ENCODE data around the gene LAMP1. TPM values are rescaled to one million over a fixed set of nuclear protein-coding genes. Genes with fewer than 3 reads are reported as not detected.

The LAMP1 gene
- polyA plus RNA-seq, 1 of the 3 experiments (the other 2 are of a cell fraction): 261 TPM

DNA sequence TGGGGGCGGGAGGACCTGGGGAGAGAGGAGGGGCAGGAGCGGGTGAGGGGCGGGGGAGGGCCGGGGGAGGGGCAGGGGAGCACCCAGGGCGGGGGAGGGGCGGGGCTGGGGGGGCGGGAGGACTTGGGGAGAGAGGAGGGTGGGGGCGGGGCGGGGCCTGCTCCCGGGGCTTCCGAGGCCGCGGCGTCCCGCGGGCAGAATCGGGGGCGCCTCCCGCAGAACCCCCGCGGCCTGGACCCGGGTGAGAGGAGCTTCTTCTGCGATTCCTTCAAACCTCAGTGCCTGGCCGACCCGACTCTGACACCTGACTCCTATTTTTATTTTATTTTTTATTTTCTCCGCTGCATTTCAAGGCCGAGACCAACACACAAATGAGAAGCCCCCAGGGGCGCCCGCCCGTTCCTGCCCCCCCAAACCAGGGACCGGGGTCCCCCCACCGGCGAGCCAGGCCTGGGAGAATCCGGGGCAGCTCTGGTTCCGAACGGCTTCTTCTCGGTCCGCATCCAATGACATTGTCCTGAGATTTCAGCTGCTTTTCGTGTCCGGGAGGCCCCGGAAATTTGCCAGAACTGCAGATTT lies 67.4 kb downstream of the LAMP1 start:
- Histone ChIP-seq H3K27ac (ENCODE audit: low read depth in 2 of 2, low read length in 1 of 2) (peak overlapping the region in 1 of 2 experiments; percentile 53; a peak in 1 of 4 replicates), H2AFZ (ENCODE audit: low read depth) (peak overlapping the region; percentile 95; the same call in 1 of the 2 replicates), H3K4me1 (ENCODE audit: control insufficient read depth in 1 of 2, insufficient read depth in 2 of 2, low read depth in 1 of 2, low read length in 1 of 2) (peaks cover 0 to 12% of the 10 kb centered on the region in 2 experiments; a peak in 1 of 4 replicates), H3F3A (replicated peaks; ENCODE audit: insufficient read depth) (peaks cover 3% of the 10 kb centered on the region), H4K20me1 (ENCODE audit: insufficient read depth) (no peaks in the 10 kb centered on the region), H3K9me3 (no peaks in the 10 kb centered on the region), H3K36me3 (replicated peaks in 1 of 2; ENCODE audit: control insufficient read depth in 1 of 2, insufficient read depth in 2 of 2, low read length in 1 of 2) (no peaks in the 10 kb centered on the region), H3K9ac (peak overlapping the region; percentile 36; the same call in 1 of the 2 replicates), H3K9me2 (no peaks in the 10 kb centered on the region), H3K79me2 (ENCODE audit: insufficient read depth) (peaks cover 5% of the 10 kb centered on the region; the same call in 1 of the 2 replicates), H3K27me3 (ENCODE audit: insufficient read depth) (no peaks in the 10 kb centered on the region), H3K4me2 (peak overlapping the region; percentile 59; the same call in 1 of the 2 replicates), H3K4me3 (ENCODE audit: low read depth in 2 of 2, low read length in 1 of 2) (peak overlapping the region in 1 of 2 experiments; percentile 50; a peak in 2 of 4 replicates)
- POLR2A ChIA-PET: no interaction called here
- CTCF ChIA-PET: interaction anchor here (0.6 kb wide), 1 partner anchor 422 kb away, joined by 3 read pairs; no protein-coding TSS in a partner anchor
- DNase-seq: no peak
- no peak for TF ChIP-seq JUND (IDR thresholded peaks at IDR 0.05)
- no peak for TF ChIP-seq CHD2 (IDR thresholded peaks at IDR 0.05; ENCODE audit: low read length, partially characterized antibody)
- TF ChIP-seq TCF12 (IDR thresholded peaks at IDR 0.05): no peak
- TF ChIP-seq, protein P1, sequence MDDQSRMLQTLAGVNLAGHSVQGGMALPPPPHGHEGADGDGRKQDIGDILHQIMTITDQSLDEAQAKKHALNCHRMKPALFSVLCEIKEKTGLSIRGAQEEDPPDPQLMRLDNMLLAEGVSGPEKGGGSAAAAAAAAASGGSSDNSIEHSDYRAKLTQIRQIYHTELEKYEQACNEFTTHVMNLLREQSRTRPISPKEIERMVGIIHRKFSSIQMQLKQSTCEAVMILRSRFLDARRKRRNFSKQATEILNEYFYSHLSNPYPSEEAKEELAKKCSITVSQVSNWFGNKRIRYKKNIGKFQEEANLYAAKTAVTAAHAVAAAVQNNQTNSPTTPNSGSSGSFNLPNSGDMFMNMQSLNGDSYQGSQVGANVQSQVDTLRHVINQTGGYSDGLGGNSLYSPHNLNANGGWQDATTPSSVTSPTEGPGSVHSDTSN (IDR thresholded peaks at IDR 0.05): no peak
- 31% methylated on average over 22 of the region's 41 CpGs for WGBS (ENCODE audit: low lambda C conversion rate)

DNA sequence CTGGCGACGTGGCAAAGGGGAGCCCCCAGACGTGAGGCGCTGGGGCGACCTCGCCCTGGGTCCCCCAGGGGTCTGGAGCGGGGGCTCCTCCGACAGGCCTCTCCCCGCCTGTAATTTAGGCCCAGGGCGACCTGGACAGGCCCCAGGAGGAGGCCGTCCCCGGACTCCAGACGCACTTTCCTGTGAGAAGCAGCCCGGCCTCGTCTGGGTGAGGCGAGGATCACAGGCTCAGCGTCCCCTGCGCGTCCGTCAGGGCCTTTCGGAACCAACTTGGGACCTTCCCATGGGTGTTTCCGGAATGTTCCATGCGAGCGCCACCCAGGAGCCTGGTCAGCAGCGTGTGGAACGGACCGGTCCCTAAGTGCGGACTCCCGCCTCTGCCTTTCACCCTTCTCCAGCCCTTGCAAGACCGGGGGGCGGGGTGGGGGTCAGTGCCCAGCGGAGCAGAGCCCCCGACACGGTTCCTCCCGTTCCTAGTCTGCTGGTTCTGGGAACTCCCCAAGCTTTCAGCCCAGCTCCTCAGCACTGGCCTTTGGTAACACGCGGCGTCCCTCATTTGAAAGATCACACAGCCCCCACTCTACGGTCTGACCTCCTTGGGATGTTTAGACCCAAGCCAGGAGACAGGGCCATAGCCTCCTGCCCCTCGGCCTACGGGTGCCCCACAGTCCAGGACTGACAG lies 68.0 kb downstream of the LAMP1 start:
- Histone ChIP-seq H3F3A (replicated peaks; ENCODE audit: insufficient read depth) (peaks cover 3% of the 10 kb centered on the region), H2AFZ (ENCODE audit: low read depth) (peak overlapping the region; percentile 95; the same call in 1 of the 2 replicates), H4K20me1 (ENCODE audit: insufficient read depth) (no peaks in the 10 kb centered on the region), H3K9ac (peak overlapping the region; percentile 36; the same call in 1 of the 2 replicates), H3K9me2 (no peaks in the 10 kb centered on the region), H3K4me1 (ENCODE audit: control insufficient read depth in 1 of 2, insufficient read depth in 2 of 2, low read depth in 1 of 2, low read length in 1 of 2) (peaks cover 0 to 12% of the 10 kb centered on the region in 2 experiments; a peak in 1 of 4 replicates), H3K27me3 (ENCODE audit: insufficient read depth) (no peaks in the 10 kb centered on the region), H3K36me3 (replicated peaks in 1 of 2; ENCODE audit: control insufficient read depth in 1 of 2, insufficient read depth in 2 of 2, low read length in 1 of 2) (no peaks in the 10 kb centered on the region), H3K79me2 (ENCODE audit: insufficient read depth) (peaks cover 5% of the 10 kb centered on the region; the same call in 1 of the 2 replicates), H3K4me2 (peak overlapping the region; percentile 59; the same call in 1 of the 2 replicates), H3K27ac (ENCODE audit: low read depth in 2 of 2, low read length in 1 of 2) (peak overlapping the region in 1 of 2 experiments; percentile 53; a peak in 1 of 4 replicates), H3K4me3 (ENCODE audit: low read depth in 2 of 2, low read length in 1 of 2) (peak overlapping the region in 1 of 2 experiments; percentile 50; a peak in 1 of 4 replicates), H3K9me3 (no peaks in the 10 kb centered on the region)
- WGBS (ENCODE audit: low lambda C conversion rate): 82% methylated on average over 14 of the region's 41 CpGs
- POLR2A ChIA-PET: no interaction called here
- CTCF ChIA-PET: interaction anchor here (1.2 kb wide), 1 partner anchor 29 kb away, joined by 4 read pairs; no protein-coding TSS in a partner anchor
- TF ChIP-seq FOSL2 (IDR thresholded peaks at IDR 0.05; ENCODE audit: borderline replicate concordance, low read depth) (no peak), MXI1 (IDR thresholded peaks at IDR 0.05; ENCODE audit: low read depth, low read length) (no peak), RXRA (IDR thresholded peaks at IDR 0.05; ENCODE audit: borderline replicate concordance, low read depth) (no peak), EP300 (IDR thresholded peaks at IDR 0.05; ENCODE audit: borderline replicate concordance in 1 of 2, low read depth in 1 of 2, low read length in 1 of 2) (no peak), CHD2 (IDR thresholded peaks at IDR 0.05; ENCODE audit: low read length, partially characterized antibody) (no peak), RAD21 (IDR thresholded peaks at IDR 0.05; ENCODE audit: low read length) (no peak), MEF2A (IDR thresholded peaks at IDR 0.05; ENCODE audit: borderline replicate concordance, low read depth) (no peak), JUND (IDR thresholded peaks at IDR 0.05) (no peak)
- TF ChIP-seq, protein P2, sequence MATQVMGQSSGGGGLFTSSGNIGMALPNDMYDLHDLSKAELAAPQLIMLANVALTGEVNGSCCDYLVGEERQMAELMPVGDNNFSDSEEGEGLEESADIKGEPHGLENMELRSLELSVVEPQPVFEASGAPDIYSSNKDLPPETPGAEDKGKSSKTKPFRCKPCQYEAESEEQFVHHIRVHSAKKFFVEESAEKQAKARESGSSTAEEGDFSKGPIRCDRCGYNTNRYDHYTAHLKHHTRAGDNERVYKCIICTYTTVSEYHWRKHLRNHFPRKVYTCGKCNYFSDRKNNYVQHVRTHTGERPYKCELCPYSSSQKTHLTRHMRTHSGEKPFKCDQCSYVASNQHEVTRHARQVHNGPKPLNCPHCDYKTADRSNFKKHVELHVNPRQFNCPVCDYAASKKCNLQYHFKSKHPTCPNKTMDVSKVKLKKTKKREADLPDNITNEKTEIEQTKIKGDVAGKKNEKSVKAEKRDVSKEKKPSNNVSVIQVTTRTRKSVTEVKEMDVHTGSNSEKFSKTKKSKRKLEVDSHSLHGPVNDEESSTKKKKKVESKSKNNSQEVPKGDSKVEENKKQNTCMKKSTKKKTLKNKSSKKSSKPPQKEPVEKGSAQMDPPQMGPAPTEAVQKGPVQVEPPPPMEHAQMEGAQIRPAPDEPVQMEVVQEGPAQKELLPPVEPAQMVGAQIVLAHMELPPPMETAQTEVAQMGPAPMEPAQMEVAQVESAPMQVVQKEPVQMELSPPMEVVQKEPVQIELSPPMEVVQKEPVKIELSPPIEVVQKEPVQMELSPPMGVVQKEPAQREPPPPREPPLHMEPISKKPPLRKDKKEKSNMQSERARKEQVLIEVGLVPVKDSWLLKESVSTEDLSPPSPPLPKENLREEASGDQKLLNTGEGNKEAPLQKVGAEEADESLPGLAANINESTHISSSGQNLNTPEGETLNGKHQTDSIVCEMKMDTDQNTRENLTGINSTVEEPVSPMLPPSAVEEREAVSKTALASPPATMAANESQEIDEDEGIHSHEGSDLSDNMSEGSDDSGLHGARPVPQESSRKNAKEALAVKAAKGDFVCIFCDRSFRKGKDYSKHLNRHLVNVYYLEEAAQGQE (IDR thresholded peaks at IDR 0.05; ENCODE audit: low read depth, low read length): no peak
- TF ChIP-seq, protein P3, sequence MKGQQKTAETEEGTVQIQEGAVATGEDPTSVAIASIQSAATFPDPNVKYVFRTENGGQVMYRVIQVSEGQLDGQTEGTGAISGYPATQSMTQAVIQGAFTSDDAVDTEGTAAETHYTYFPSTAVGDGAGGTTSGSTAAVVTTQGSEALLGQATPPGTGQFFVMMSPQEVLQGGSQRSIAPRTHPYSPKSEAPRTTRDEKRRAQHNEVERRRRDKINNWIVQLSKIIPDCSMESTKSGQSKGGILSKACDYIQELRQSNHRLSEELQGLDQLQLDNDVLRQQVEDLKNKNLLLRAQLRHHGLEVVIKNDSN (IDR thresholded peaks at IDR 0.05; ENCODE audit: borderline replicate concordance, low read depth): no peak
- peak; percentile 57 for DNase-seq
